A549 treated with CpdA at 1 μM for 4 hours (cell line): ENCODE results near the gene IBA57. TPM values are rescaled to one million over a fixed set of nuclear protein-coding genes. Genes with fewer than 3 reads are reported as not detected.

Experiments used
- total RNA-seq: library from RNA; stranded (reverse); fragments of 200-300 nt; extraction: Qiagen RNA extraction; gene quantifications from 5 replicates; pipeline ENCODE4 v1.2.3, GENCODE V29; 2022; ENCODE audit warnings: low read depth

The IBA57 gene
- total RNA-seq, result 2.6 to 7.4 TPM (median 5.8 TPM) in 5 replicates

DNA sequence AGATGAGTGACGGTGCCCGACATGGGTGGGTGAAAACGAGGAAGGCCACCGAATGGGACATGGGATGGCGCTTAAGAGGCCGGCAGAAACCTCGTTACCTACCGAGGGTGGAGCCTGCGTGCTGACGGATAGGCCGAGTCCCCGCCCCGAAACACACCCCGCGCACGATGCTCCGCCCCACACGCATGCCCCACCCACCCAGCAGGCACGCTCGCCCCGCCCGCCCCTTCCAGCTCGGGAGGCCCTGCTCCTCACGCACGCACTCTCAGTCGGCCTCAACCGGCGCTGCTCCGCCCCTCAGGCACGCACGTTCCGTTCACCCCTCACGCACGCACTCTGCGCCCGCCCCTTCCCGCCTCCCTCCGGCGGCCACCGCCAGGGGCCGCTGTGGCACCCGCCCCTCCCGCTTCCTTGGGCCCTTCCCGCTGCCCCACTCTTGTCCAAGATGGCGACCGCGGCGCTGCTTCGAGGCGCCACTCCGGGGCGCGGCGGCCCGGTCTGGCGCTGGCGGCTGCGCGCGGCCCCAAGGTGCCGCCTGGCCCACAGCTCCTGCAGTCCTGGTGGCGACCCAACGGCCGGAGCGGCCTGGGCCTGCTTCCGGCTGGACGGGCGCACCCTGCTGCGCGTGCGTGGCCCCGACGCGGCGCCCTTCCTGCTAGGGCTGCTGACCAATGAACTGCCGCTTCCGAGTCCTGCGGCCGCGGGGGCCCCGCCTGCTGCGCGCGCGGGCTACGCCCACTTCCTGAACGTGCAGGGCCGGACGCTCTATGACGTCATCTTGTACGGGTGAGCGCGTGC lies at the start of gene IBA57:
IBA57 (plus strand) TSS at position 433 of the 798 bp plus-strand sequence; CDS start at position 446, 13 bp downstream.

GRCh38 chr1:228139931-228140723 lies 25.5 kb upstream of the IBA57 start, which contains the start of gene GUK1:
Gene GUK1, plus strand, starts transcription at chr1:228140279. Its CDS starts 24 bp downstream, at chr1:228140303.

DNA sequence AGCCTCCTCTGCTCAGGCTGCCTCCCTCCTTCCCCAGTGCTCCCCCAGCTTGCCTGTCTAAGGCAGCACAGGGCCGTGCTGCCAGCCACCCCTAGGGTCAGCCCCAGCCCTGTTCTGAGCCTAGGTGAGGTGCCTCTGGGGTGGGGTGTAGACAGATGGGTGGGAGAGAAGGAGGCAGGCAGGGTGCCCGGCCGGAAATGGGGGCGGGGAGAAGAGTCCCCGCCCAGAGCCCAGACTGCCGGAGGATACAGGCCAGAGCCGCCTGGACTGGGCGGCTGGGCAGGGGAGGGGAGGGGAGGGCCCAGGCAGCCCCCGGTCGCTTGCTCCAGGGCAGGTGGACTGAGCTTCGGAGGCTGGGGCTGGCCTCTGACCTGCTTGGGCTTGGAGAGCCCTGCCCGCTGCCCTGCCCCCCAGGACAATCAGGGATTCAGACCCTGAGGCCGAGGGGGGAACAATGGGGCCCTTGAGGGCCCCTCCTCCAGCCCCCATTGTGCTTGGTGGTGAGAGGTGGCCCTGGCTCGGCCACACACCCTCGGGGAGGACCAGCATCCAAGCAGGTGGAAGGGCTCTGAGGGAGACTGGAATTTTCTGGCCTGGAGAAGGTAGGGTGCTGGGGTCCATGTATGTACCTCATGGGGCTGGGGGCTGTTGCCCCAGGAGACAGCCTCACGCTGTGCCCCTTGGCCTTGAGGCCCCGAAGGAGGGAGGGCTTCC lies 16.0 kb upstream of the IBA57 start, which contains the start of gene GJC2:
GJC2 (plus strand) TSS at position 525 of the 714 bp plus-strand sequence. CDS start 7,829 bp downstream, outside the sequence.

DNA sequence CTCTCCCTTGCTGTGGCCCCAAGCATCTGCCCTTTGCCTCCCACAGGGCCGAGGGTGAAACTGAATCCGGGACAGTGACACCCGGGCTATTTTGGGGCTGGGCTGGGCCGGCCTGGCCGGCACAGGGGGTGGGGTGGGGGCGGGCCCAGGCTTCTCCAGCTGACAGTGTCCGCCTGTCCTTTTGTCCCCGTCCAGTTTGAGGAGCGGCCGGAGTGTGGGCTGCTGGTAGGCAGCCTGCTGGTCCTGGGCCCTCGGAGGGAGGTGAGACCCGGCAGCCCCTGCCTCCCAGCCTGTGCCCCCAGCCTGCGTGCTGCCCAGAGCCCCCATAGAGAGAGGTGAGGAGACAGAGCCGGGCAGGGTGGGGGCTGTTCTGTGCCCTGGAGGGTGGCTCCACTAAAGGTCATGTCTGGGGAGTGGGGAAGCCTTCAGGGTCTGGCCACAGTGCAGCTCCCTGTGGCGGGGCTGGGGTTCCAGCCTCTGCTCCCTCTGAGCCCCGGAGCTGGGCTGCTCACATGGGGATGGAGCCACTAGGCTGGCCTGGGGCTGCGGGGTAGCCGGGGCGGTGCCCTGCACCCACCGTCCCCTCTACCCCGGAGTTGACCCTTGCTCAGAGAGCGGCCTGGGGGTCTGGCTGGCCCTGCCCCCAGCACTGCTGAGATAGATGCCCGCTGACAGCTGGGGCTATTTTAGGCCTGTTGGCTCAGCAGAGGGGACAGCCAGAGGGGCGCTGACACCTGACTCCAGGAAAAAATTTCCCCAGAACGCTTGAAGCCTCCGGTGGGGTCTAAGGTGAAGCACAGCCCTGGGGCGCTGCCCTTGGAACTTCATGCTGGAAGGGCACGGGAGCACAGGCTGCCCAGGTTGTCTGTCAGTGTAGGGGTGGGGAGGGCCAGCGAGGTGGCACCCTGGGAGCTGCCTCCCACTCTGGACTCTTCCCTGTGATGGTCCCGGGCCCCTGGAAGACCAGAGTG lies 42.5 kb downstream of the IBA57 start, which contains the start of gene OBSCN:
OBSCN (plus strand) TSS at position 194 of the 971 bp plus-strand sequence. CDS start 3,740 bp downstream, outside the sequence.

Other genes starting within 250 kb of the IBA57 start
- gene WNT9A, start 217.9 kb upstream of the IBA57 start, total RNA-seq, result 6.3 to 9.0 TPM (median 8.1 TPM) in 5 replicates
- gene WNT3A, start 158.8 kb upstream of the IBA57 start, total RNA-seq, result 0.02 to 0.06 TPM (median 0.05 TPM) in 3 of 5 replicates, not detected in the others
- 380 to 467 TPM (median 447 TPM) in 5 replicates for gene ARF1, start 83.1 kb upstream of the IBA57 start, total RNA-seq
- 27.8 to 36.9 TPM (median 35.9 TPM) in 5 replicates for gene C1orf35, start 62.5 kb upstream of the IBA57 start, total RNA-seq
- 79.8 to 96.2 TPM (median 84.6 TPM) in 5 replicates for gene MRPL55, start 56.5 kb upstream of the IBA57 start, total RNA-seq
- 113 to 153 TPM (median 143 TPM) in 5 replicates for gene GUK1, start 25.5 kb upstream of the IBA57 start, total RNA-seq
- gene GJC2, start 15.9 kb upstream of the IBA57 start, total RNA-seq, result 0.31 to 0.56 TPM (median 0.45 TPM) in 5 replicates
- 5.1 to 6.3 TPM (median 5.8 TPM) in 5 replicates for gene OBSCN, start 42.2 kb downstream of the IBA57 start, total RNA-seq
- gene TRIM11, start 241.0 kb downstream of the IBA57 start, total RNA-seq, result 30.5 to 39.6 TPM (median 36.6 TPM) in 5 replicates